MM.1S (cell line): ENCODE measurements around the gene NAA11.

Experiments used
- DNase-seq: peaks from one replicate; pipeline ENCODE4 v3.0.0-alpha.2; 2015
- H2AFZ ChIP-seq: fragments of 300-600 bp; sonication (generic); 2 replicates; pipeline ENCODE4 v1.6.0; 2016; ENCODE audit warnings: antibody characterized with exemption, low read length
- H3F3A ChIP-seq: fragments of 300-600 bp; sonication (generic); 2 replicates; pipeline ENCODE4 v1.6.1; 2016; ENCODE audit warnings: mild to moderate bottlenecking, antibody characterized with exemption, low read length, moderate library complexity, mixed read lengths; ENCODE audit not compliant: insufficient read depth
- H3K27ac ChIP-seq: fragments of 300-600 bp; sonication (generic); 2 replicates; pipeline ENCODE4 v1.5.1; 2016; ENCODE audit warnings: mild to moderate bottlenecking, low read length
- H3K27me3 ChIP-seq: fragments of 300-600 bp; sonication (generic); replicated peaks from 2 replicates; pipeline ENCODE4 v1.6.0; 2016; ENCODE audit warnings: low read length; ENCODE audit not compliant: insufficient read depth
- H3K36me3 ChIP-seq: fragments of 300-600 bp; sonication (generic); replicated peaks from 2 replicates; pipeline ENCODE4 v1.6.1; 2016; ENCODE audit warnings: mild to moderate bottlenecking, low read length, mixed read lengths; ENCODE audit not compliant: insufficient read depth
- H3K4me1 ChIP-seq: fragments of 300-600 bp; sonication (generic); 2 replicates; pipeline ENCODE4 v1.6.1; 2016; ENCODE audit warnings: low read length, mixed read lengths
- H3K4me2 ChIP-seq: fragments of 300-600 bp; sonication (generic); 2 replicates; pipeline ENCODE4 v1.6.0; 2016; ENCODE audit warnings: low read depth, low read length
- H3K4me3 ChIP-seq: fragments of 300-600 bp; sonication (generic); 2 replicates; pipeline ENCODE4 v1.5.1; 2016; ENCODE audit warnings: low read length, mixed read lengths
- H3K79me2 ChIP-seq: fragments of 300-600 bp; sonication (generic); 2 replicates; pipeline ENCODE4 v1.6.1; 2016; ENCODE audit warnings: mixed run types, low read length, mixed read lengths
- H3K9ac ChIP-seq: fragments of 300-600 bp; sonication (generic); 2 replicates; pipeline ENCODE4 v1.6.1; 2016; ENCODE audit warnings: low read length, mixed read lengths
- H3K9me2 ChIP-seq: fragments of 300-600 bp; sonication (generic); replicated peaks from 2 replicates; pipeline ENCODE4 v1.6.1; 2016; ENCODE audit warnings: mild to moderate bottlenecking, low read length, mixed read lengths; ENCODE audit not compliant: insufficient read depth
- H3K9me3 ChIP-seq: fragments of 300-600 bp; sonication (generic); replicated peaks from 2 replicates; pipeline ENCODE4 v1.6.1; 2016; ENCODE audit warnings: mild to moderate bottlenecking, low read length, mixed read lengths; ENCODE audit not compliant: insufficient read depth
- H4K20me1 ChIP-seq: fragments of 300-600 bp; sonication (generic); 2 replicates; pipeline ENCODE4 v1.6.1; 2016; ENCODE audit warnings: mild to moderate bottlenecking, low read length, moderate library complexity, mixed read lengths; ENCODE audit not compliant: insufficient read depth
- EZH2 ChIP-seq: fragments of 300-600 bp; sonication (generic); optimal IDR thresholded peaks from 2 replicates; pipeline ENCODE3; 2017; ENCODE audit warnings: low read depth, mild to moderate bottlenecking, antibody characterized with exemption, low read length, mixed read lengths
- EZH2phosphoT487 ChIP-seq: fragments of 300-600 bp; sonication (generic); IDR thresholded peaks from 2 replicates; pipeline ENCODE4 v1.6.1; 2018; ENCODE audit warnings: antibody characterized with exemption, low read length
- TF ChIP-seq, protein P1 (sequence below): fragments of 300-600 bp; sonication (generic); IDR thresholded peaks from 2 replicates; pipeline ENCODE4 v1.5.1; 2016; ENCODE audit warnings: antibody characterized with exemption, low read length, mixed read lengths

The NAA11 gene

DNA sequence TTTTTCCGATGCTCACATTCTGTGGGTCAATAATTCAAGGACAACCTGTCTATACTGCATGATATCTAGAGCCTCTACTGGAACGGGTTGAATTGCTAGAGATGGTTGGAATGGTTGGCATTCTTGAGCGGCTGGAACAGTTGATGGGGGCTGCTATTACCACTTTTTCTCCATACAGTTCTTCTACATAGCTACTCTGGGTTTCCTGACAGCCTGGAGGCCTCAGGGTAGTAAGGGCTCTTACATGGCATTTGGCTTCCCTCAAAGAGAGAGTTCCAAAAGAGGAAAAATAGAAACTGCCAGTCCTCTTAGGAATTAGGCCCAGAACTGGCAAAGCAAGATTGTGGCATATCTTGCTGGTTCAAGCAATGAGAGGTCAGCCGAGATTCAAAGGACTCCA lies 53.1 kb downstream of the NAA11 start:
- Histone ChIP-seq H4K20me1 (no peaks in the 10 kb centered on the region), H3K36me3 (no peaks in the 10 kb centered on the region), H3K9me3 (no peaks in the 10 kb centered on the region), H3K9me2 (no peaks in the 10 kb centered on the region; the same call in 1 of the 2 replicates), H3K79me2 (no peaks in the 10 kb centered on the region), H3K4me2 (no peak overlapping the region), H3K27me3 (no peaks in the 10 kb centered on the region), H2AFZ (no peak overlapping the region), H3K9ac (no peak overlapping the region), H3K27ac (no peak overlapping the region), H3F3A (no peaks in the 10 kb centered on the region), H3K4me3 (no peak overlapping the region), H3K4me1 (no peaks in the 10 kb centered on the region)
- TF ChIP-seq EZH2phosphoT487 (no peak), EZH2 (no peak)
- TF ChIP-seq, protein P1, sequence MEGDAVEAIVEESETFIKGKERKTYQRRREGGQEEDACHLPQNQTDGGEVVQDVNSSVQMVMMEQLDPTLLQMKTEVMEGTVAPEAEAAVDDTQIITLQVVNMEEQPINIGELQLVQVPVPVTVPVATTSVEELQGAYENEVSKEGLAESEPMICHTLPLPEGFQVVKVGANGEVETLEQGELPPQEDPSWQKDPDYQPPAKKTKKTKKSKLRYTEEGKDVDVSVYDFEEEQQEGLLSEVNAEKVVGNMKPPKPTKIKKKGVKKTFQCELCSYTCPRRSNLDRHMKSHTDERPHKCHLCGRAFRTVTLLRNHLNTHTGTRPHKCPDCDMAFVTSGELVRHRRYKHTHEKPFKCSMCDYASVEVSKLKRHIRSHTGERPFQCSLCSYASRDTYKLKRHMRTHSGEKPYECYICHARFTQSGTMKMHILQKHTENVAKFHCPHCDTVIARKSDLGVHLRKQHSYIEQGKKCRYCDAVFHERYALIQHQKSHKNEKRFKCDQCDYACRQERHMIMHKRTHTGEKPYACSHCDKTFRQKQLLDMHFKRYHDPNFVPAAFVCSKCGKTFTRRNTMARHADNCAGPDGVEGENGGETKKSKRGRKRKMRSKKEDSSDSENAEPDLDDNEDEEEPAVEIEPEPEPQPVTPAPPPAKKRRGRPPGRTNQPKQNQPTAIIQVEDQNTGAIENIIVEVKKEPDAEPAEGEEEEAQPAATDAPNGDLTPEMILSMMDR = no peak
- DNase-seq = no peak

DNA sequence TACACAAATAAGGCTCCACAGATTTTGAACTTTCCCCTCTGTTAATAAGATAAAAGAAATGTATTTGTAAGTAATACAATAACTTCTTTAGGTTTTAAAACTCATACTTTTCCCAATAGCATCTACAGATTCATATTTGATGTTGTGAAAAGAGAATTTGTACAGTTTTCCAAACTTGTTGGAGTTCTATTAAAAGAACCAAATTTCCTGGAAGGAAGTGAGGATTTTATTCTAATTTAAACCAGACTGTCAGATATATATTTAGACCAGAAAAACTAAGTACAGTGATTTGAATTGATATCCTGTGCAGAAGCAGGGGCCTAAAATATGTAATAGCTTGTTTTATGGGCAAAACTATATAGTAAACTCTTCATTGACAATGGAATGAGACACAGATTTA lies 53.7 kb downstream of the NAA11 start:
- H3K9me2 ChIP-seq = no peaks in the 10 kb centered on the region; the same call in 1 of the 2 replicates
- no peaks in the 10 kb centered on the region for H3K9me3 ChIP-seq
- H3K4me1 ChIP-seq = no peaks in the 10 kb centered on the region
- H3K4me2 ChIP-seq = no peak overlapping the region
- H3K79me2 ChIP-seq = no peaks in the 10 kb centered on the region
- no peaks in the 10 kb centered on the region for H3F3A ChIP-seq
- H3K36me3 ChIP-seq = no peaks in the 10 kb centered on the region
- no peak overlapping the region for H3K27ac ChIP-seq
- no peak overlapping the region for H3K9ac ChIP-seq
- H3K4me3 ChIP-seq = no peak overlapping the region
- no peak overlapping the region for H2AFZ ChIP-seq
- DNase-seq = no peak
- TF ChIP-seq EZH2 (no peak), EZH2phosphoT487 (no peak)
- TF ChIP-seq, protein P1 = no peak
- H3K27me3 ChIP-seq = no peaks in the 10 kb centered on the region
- H4K20me1 ChIP-seq = no peaks in the 10 kb centered on the region

GRCh38 chr4:79267671-79268070 lies 58.2 kb downstream of the NAA11 start:
- Histone ChIP-seq H3K4me2 (no peak overlapping the region), H3K79me2 (no peaks in the 10 kb centered on the region), H3K36me3 (no peaks in the 10 kb centered on the region), H3K9ac (no peak overlapping the region), H3K27me3 (no peaks in the 10 kb centered on the region), H3K9me3 (no peaks in the 10 kb centered on the region), H2AFZ (no peak overlapping the region), H3K4me3 (no peak overlapping the region), H3F3A (no peaks in the 10 kb centered on the region), H3K27ac (no peak overlapping the region), H3K4me1 (no peaks in the 10 kb centered on the region), H4K20me1 (no peaks in the 10 kb centered on the region), H3K9me2 (no peaks in the 10 kb centered on the region)
- no peak for DNase-seq
- TF ChIP-seq EZH2 (no peak), EZH2phosphoT487 (no peak)
- TF ChIP-seq, protein P1 = no peak
